NCI-H187 (cell line): ENCODE results near the gene MTM1.

Experiments
- DNase-seq, 2 experiments: peaks; one replicate each; lab custom pipeline; 2025; lab: John Stamatoyannopoulos, UW

Gene MTM1

GRCh38 chrX:150664290-150664689 lies 95.9 kb downstream of the MTM1 start:
- peak; percentile 67 for DNase-seq

GRCh38 chrX:150676221-150676620 lies 107.8 kb downstream of the MTM1 start:
- DNase-seq = no peak

GRCh38 chrX:150680974-150681373 lies 112.6 kb downstream of the MTM1 start:
- DNase-seq = peak in 1 of 2 experiments; percentile 34

- no peak for DNase-seq
Measured at GRCh38 chrX:150683112-150683511, 114.7 kb downstream of the MTM1 start.

- peak; percentile 7 to 24 for DNase-seq
Measured at GRCh38 chrX:150683536-150684146, 115.2 kb downstream of the MTM1 start.

GRCh38 chrX:150688911-150689451 lies 120.6 kb downstream of the MTM1 start:
- DNase-seq = no peak

GRCh38 chrX:150690126-150690525 lies 121.7 kb downstream of the MTM1 start:
- DNase-seq = no peak

- no peak for DNase-seq
Measured at GRCh38 chrX:150692296-150692695, 123.9 kb downstream of the MTM1 start.

GRCh38 chrX:150692831-150693724 lies 124.7 kb downstream of the MTM1 start, which contains the start of gene MTMR1:
TSS of gene MTMR1 (plus strand) at chrX:150693396. CDS start at chrX:150693531, 135 bp downstream.
- DNase-seq = peak in 1 of 2 experiments; percentile 55

GRCh38 chrX:150693725-150694574 lies 125.5 kb downstream of the MTM1 start:
- DNase-seq = peak; percentile 41 to 80

- DNase-seq = no peak
Measured at GRCh38 chrX:150694738-150695410, 126.5 kb downstream of the MTM1 start.

GRCh38 chrX:150696331-150696730 lies 127.9 kb downstream of the MTM1 start:
- no peak for DNase-seq

- no peak for DNase-seq
Measured at GRCh38 chrX:150696866-150697265, 128.4 kb downstream of the MTM1 start.

GRCh38 chrX:150697641-150698040 lies 129.2 kb downstream of the MTM1 start:
- DNase-seq = no peak

- DNase-seq = no peak
Measured at GRCh38 chrX:150698981-150699380, 130.6 kb downstream of the MTM1 start.

GRCh38 chrX:150700107-150700506 lies 131.7 kb downstream of the MTM1 start:
- DNase-seq = no peak

GRCh38 chrX:150701377-150701776 lies 133.0 kb downstream of the MTM1 start:
- no peak for DNase-seq

- no peak for DNase-seq
Measured at GRCh38 chrX:150702966-150703694, 134.7 kb downstream of the MTM1 start.

- DNase-seq = no peak
Measured at GRCh38 chrX:150703695-150703974, 135.2 kb downstream of the MTM1 start.

GRCh38 chrX:150704030-150704613 lies 135.7 kb downstream of the MTM1 start:
- DNase-seq = no peak

GRCh38 chrX:150712619-150713018 lies 144.2 kb downstream of the MTM1 start:
- no peak for DNase-seq
